ENCODE results near the gene FBXW2. TPM values are rescaled to one million over a fixed set of nuclear protein-coding genes. Genes with fewer than 3 reads are reported as not detected.

The FBXW2 gene
- total and polyA plus RNA-seq, 8 donors, result 7.9 to 78.9 (median 18.0) TPM

DNA sequence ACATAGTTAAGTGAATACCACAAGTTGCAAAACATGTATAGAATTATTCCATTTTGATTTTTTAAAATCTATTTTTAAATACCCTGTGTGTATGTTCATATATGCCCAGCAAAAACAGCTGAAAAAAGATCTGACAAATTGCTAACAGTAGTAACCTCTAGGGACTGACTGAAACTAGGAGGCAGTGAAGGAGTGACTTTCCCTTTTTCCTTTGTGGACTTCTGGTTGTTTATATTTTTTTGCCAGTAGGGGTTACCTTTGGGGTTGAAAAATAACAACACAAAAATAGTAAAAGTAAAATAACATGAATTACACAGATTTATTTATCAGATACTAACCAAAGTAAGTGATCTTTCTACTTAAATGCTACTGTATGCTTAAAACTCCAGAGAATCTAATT, 81.9 kb downstream of the FBXW2 start:
- H3K4me1 ChIP-seq, result peaks cover 41 to 85% (median 67%) of the 10 kb centered on the region in 4 donors
- no peaks in the 10 kb centered on the region for H3K36me3 ChIP-seq
- peak overlapping the region in 4 of 5 donors; percentile 88 to 95 (median 92) for H3K27ac ChIP-seq
- TF ChIP-seq EP300 (IDR thresholded peaks at IDR 0.05) (no peak), POLR2AphosphoS5 (IDR thresholded peaks at IDR 0.05) (no peak), POLR2A (IDR thresholded peaks at IDR 0.05) (no peak)
- TF ChIP-seq, protein P1, sequence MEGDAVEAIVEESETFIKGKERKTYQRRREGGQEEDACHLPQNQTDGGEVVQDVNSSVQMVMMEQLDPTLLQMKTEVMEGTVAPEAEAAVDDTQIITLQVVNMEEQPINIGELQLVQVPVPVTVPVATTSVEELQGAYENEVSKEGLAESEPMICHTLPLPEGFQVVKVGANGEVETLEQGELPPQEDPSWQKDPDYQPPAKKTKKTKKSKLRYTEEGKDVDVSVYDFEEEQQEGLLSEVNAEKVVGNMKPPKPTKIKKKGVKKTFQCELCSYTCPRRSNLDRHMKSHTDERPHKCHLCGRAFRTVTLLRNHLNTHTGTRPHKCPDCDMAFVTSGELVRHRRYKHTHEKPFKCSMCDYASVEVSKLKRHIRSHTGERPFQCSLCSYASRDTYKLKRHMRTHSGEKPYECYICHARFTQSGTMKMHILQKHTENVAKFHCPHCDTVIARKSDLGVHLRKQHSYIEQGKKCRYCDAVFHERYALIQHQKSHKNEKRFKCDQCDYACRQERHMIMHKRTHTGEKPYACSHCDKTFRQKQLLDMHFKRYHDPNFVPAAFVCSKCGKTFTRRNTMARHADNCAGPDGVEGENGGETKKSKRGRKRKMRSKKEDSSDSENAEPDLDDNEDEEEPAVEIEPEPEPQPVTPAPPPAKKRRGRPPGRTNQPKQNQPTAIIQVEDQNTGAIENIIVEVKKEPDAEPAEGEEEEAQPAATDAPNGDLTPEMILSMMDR (IDR thresholded peaks at IDR 0.05), result no peak
- H3K27me3 ChIP-seq, result no peaks in the 10 kb centered on the region
- peak overlapping the region in 3 of 4 donors; percentile 87 to 95 (median 87) for H3K4me3 ChIP-seq
- DNase-seq, result no peak
- no peaks in the 10 kb centered on the region for H3K9me3 ChIP-seq
- intact Hi-C loops (cut with DNase I; ENCODE audit: low total_unique reads), result no loop called here

DNA sequence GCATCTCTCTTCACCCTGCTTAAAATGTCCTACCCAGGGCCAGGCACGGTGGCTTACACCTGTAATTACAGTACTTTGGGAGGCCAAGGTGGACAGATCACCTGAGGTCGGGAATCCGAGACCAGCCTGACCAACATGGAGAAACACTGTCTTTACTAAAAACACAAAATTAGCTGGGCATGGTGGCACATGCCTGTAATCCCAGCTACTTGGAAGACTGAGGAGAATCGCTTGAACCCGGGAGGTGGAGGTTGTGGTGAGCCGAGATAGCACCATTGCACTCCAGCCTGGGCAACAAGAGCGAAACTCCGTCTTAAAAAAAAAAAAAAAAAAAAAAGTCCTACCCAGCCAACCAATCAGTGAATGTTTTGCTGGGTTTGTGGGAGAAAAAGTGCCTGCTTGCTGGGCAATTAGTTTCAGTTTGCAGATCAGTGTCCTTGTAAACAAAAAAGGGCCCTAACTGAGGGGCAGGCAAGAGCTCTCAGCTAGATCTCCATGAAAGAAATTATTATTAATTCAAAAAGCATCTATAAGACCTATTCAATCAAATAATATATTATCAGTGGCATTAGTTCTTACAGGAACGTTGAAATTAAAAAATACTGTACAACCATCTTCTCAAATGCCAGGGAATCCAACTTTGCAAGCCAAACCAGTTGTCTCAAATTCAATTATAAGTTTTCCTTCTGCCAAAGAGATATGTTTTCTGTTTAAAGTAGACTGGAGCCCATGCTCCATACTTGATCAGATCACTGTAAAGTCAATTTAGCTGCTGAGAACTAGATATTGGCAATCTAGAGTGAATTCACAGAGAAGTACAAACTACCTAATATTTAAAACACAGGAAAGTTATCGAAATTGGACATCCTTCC, 82.9 kb downstream of the FBXW2 start:
- H3K4me1 ChIP-seq, result peaks cover 37 to 85% (median 61%) of the 10 kb centered on the region in 4 donors
- H3K9me3 ChIP-seq, result no peaks in the 10 kb centered on the region
- H3K4me3 ChIP-seq, result peak overlapping the region; percentile 31 to 87 (median 37)
- DNase-seq, result peak in 1 of 2 donors; percentile 58
- no peaks in the 10 kb centered on the region for H3K27me3 ChIP-seq
- intact Hi-C loops (cut with DNase I; ENCODE audit: low total_unique reads), result no loop called here
- H3K36me3 ChIP-seq, result no peaks in the 10 kb centered on the region
- TF ChIP-seq POLR2AphosphoS5 (IDR thresholded peaks at IDR 0.05) (no peak), POLR2A (IDR thresholded peaks at IDR 0.05) (no peak), EP300 (IDR thresholded peaks at IDR 0.05) (no peak)
- TF ChIP-seq, protein P1 (IDR thresholded peaks at IDR 0.05), result no peak
- 22 to 56% (median 34%) methylated on average over 10 of the region's 10 CpGs for WGBS, 5 donors
- H3K27ac ChIP-seq, result peak overlapping the region; percentile 57 to 95 (median 91)

DNA sequence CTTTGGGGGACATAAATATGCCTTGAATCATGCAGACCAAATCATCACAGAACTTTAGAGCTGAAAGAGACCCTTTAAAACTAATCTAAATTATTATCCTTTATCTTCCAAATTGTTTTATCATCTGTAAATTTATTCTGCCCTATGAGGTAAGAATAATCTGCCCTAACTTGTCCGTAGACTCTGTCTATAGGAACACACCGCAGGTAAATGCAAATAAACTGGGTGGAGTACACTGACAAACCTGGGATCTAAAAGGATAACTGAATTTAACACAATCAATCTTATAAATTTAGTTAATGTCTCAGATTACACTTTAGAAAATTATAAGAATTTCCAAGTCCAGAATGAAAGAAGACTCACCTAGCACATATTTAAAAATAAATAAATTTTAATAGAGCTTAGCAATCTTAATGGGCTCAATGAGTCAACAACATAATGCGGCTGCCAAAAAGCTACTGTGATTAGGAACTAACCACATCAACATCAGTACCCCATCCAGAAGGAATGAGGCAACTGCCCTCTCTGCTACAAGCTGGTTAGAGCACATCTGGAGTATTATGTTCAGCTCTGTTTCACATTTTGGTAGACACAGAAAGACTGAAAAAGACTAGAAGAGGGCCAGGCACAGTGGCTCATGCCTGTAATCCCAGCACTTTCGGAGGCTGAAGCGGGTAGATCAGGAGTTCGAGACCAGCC, 84.5 kb downstream of the FBXW2 start:
- intact Hi-C loops (cut with DNase I; ENCODE audit: low total_unique reads), result no loop called here

DNA sequence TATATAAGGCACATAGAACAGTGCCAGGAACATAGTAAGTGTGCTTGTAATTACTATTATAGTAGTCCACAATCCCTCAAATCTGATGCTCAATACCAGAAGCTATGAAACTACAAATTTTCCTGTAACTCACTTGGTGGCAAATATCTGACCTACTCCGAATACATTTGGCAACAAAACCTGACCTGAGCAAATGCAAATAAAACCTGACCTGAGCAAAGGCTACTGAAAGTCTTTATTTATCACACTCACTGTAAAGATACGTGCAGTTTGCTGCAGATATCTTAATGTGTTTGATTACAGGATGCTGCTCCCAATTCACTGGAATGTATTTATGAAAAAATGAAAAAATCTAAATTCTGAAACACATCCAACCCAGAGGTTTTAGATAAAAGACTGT, 86.0 kb downstream of the FBXW2 start:
- Histone ChIP-seq H3K27ac (no peak overlapping the region), H3K4me1 (peaks cover 23 to 74% (median 46%) of the 10 kb centered on the region in 4 donors), H3K9me3 (no peaks in the 10 kb centered on the region), H3K27me3 (no peaks in the 10 kb centered on the region), H3K4me3 (no peak overlapping the region), H3K36me3 (no peaks in the 10 kb centered on the region)
- intact Hi-C loops (cut with DNase I; ENCODE audit: low total_unique reads), result no loop called here
- TF ChIP-seq, protein P1 (IDR thresholded peaks at IDR 0.05), result no peak
- TF ChIP-seq POLR2A (IDR thresholded peaks at IDR 0.05) (no peak), EP300 (IDR thresholded peaks at IDR 0.05) (no peak), POLR2AphosphoS5 (IDR thresholded peaks at IDR 0.05) (no peak)
- 31 to 62% (median 46%) methylated on average over 2 of the region's 2 CpGs for WGBS, 5 donors
- no peak for DNase-seq

More for the DNA sequence above, 84.5 kb downstream of the FBXW2 start:
- Histone ChIP-seq H3K4me3 (no peak overlapping the region), H3K36me3 (no peaks in the 10 kb centered on the region), H3K4me1 (peaks cover 29 to 83% (median 54%) of the 10 kb centered on the region in 4 donors), H3K9me3 (no peaks in the 10 kb centered on the region), H3K27ac (peak overlapping the region in 2 of 5 donors; percentile 2 to 95), H3K27me3 (no peaks in the 10 kb centered on the region)
- whole genome bisulfite sequencing, 5 donors, result 64 to 78% (median 72%) methylated on average over 6 of the region's 6 CpGs
- no peak for TF ChIP-seq POLR2AphosphoS5 (IDR thresholded peaks at IDR 0.05)
- no peak for TF ChIP-seq EP300 (IDR thresholded peaks at IDR 0.05)
- no peak for TF ChIP-seq POLR2A (IDR thresholded peaks at IDR 0.05)
- TF ChIP-seq, protein P1 (IDR thresholded peaks at IDR 0.05), result no peak
- DNase-seq, result no peak

Data from stomach (tissue), 9 donors.